ENCODE data around the gene CDK6. TPM values are rescaled to one million over a fixed set of nuclear protein-coding genes. Genes with fewer than 3 reads are reported as not detected.
"Not testable (repeated sequence)": the region's sequence is repeated elsewhere in the genome, so short reads cannot be mapped to it uniquely, and the experiment has no call there.

CDK6 gene
- total RNA-seq, 2 experiments from 2014 or later, result 229 to 236 TPM

GRCh38 chr7:92773808-92774207, 62.6 kb downstream of the CDK6 start:
- ChIA-PET POLR2A (no interaction called here), CTCF (no interaction called here)

- CTCF ChIA-PET, result interaction anchor here (0.6 kb wide), 1 partner anchor 42 kb away, joined by 3 read pairs; no protein-coding TSS in a partner anchor
- POLR2A ChIA-PET, result no interaction called here
These were observed 66.5 kb downstream of the CDK6 start for GRCh38 chr7:92769844-92770243.

- ChIA-PET CTCF (interaction anchor here (0.6 kb wide), 1 partner anchor 43 kb away, joined by 3 read pairs; no protein-coding TSS in a partner anchor), POLR2A (interaction anchor here (0.5 to 0.6 kb wide), 2 partner anchors 64 to 191 kb away, joined by 3 to 4 read pairs; no protein-coding TSS in a partner anchor)
These were observed 67.0 kb downstream of the CDK6 start for GRCh38 chr7:92769394-92769699.

DNA sequence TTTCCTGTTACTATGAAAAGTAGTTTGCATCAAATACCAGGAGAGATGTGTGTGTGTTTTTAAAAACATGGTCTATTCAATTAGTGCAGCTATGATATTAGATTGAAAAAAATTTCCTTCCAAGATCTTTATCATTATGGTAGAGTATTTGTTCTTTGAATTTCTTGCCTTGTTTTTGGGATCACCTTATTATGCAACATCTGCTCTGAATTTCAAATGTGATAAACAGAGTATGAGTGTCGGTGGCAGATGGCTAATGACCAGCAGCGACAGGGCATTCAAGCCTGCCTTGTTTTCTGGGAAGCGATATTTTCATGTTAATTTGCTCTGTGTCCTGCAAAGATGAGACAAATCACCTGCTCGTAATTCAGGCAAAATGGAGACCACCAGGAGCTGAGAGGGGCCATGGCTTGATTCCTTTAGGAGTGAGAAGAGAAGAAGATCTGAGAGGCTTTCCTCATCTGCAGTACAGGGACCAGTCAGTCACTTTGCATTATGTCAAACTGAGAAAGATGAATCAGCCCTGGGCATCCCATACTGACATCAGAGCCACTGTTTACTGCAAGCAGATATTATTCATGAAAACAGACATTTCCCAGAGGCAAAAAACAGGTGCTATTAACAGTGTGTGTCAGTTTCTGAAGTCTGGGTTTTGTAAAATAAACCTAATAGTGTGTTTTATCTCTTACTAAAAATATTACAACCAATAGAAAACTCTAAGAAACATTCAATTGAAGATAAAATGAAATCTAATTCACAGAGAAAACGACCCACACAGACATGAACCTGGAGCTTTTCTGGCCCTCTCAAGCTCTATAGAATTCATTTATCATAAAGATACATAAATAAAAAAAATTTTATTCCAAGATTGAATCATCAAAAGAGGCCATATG, 67.6 kb downstream of the CDK6 start:
- ChIA-PET POLR2A (interaction anchor here (0.5 to 1.3 kb wide), 3 partner anchors 38 to 190 kb away, joined by 3 to 4 read pairs (median 3); no protein-coding TSS in a partner anchor), CTCF (interaction anchor here (0.6 kb wide), 1 partner anchor 43 kb away, joined by 3 read pairs; no protein-coding TSS in a partner anchor)

DNA sequence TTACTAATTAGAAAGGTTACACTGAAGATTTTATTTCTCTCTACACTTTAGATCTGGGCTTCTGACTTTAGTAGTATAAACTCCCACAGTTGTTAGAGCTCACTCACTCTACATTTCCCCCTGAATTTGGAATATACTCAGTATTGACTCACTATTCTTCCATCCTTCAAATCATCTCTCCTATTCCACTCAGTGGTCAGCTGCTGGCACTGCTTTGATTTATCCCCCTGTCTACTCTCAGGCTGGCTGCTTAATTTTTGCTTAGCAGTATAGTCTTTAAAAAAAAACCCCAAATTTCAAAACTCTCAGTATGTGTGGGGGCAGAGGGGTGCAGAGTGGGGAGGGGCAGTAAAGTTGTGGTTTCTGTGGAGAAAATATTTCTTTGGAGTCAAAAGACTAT, 68.9 kb downstream of the CDK6 start:
- ChIA-PET POLR2A (no interaction called here), CTCF (interaction anchor here (0.7 to 1.1 kb wide), 2 partner anchors 24 to 66 kb away, joined by 3 read pairs; no protein-coding TSS in a partner anchor)

GRCh38 chr7:92766461-92767003, 69.8 kb downstream of the CDK6 start:
- POLR2A ChIA-PET, result interaction anchor here (0.6 kb wide), 3 partner anchors 57 to 237 kb away, joined by 3 to 6 read pairs (median 3); no protein-coding TSS in a partner anchor
- CTCF ChIA-PET, result interaction anchor here (1.1 kb wide), 1 partner anchor 67 kb away, joined by 3 read pairs; no protein-coding TSS in a partner anchor

GRCh38 chr7:92765725-92766124, 70.6 kb downstream of the CDK6 start:
- ChIA-PET CTCF (interaction anchor here (1.2 kb wide), 1 partner anchor 67 kb away, joined by 3 read pairs; no protein-coding TSS in a partner anchor), POLR2A (interaction anchor here (0.6 kb wide), 1 partner anchor 133 kb away, joined by 3 read pairs; no protein-coding TSS in a partner anchor)

- POLR2A ChIA-PET, result no interaction called here
- CTCF ChIA-PET, result interaction anchor here (0.7 kb wide), 1 partner anchor 38 kb away, joined by 4 read pairs; no protein-coding TSS in a partner anchor
These were observed 72.5 kb downstream of the CDK6 start for GRCh38 chr7:92763636-92764423.

GRCh38 chr7:92762851-92763250, 73.5 kb downstream of the CDK6 start:
- POLR2A ChIA-PET, result no interaction called here
- CTCF ChIA-PET, result no interaction called here

DNA sequence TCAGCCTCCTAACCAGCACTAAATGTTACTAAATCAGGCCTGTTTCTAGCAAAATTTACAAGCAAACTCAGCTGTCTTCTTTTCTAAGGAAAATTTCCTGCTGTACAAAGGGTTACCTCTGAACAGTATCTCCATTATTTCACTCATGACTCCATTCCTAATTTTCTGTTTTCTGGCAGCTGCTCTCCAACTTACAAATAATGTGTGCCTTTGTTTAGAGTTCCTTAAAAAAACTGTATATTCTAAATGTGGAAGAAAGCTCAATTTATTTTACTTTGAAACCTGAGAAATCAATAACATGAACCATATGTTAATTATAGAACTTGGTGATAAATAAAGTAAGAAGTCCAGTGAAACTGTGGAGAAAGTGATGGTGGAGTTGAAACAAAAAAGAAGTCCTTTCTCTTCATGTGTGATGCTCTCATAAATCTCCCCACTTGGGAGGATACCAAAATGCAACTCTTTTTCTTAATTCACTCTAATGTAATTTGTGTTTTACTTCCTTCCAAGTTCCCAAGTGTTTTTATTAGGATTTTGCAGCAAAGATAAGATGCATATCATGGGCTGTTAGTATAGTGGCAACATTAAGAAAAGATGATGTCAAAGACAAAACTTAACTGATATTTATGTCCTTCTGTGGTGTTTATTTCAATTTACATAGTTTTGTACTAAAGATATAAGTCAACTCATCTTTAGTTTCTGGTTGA, 74.8 kb downstream of the CDK6 start:
- ChIA-PET POLR2A (no interaction called here), CTCF (no interaction called here)

DNA sequence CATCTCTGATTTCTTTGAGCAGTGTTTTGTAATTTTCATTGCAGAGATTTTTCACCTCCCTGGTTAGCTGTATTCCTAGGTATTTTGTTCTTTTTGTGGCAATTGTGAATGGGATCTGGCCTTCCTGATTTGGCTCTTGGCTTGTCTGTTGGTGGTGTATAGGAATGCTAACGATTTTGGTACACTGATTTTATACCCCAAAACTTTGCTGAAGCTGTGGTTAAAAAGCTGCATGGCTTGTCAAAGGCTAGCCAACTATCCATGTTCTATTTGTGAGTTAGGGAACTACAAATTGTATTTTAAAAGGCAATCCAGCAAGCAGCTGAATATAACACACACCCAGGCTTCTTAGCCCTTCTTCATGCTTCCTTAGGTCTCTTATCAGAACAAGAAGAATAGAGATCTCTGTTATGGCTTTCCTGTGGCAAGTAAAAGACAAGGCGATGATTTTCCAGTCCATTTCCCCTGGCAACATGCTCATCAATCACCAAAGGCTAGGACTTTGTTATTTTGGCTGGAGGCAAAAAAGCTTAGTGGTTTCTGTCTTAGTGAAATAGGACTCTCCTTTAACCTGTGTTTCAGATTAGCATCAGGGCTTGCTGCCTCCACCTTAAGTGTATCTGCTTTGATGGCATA, 77.5 kb downstream of the CDK6 start:
- ChIA-PET CTCF (no interaction called here), POLR2A (no interaction called here)

- CTCF ChIA-PET, result not testable (repeated sequence)
These were observed 79.0 kb downstream of the CDK6 start for GRCh38 chr7:92757311-92757910.

GRCh38 chr7:92755680-92756079, 80.7 kb downstream of the CDK6 start:
- ChIA-PET POLR2A (no interaction called here), CTCF (no interaction called here)

More at GRCh38 chr7:92757311-92757910, 79.0 kb downstream of the CDK6 start:
- POLR2A ChIA-PET, result not testable (repeated sequence)

GRCh38 chr7:92754919-92755581, 81.3 kb downstream of the CDK6 start:
- POLR2A ChIA-PET, result no interaction called here
- CTCF ChIA-PET, result no interaction called here

DNA sequence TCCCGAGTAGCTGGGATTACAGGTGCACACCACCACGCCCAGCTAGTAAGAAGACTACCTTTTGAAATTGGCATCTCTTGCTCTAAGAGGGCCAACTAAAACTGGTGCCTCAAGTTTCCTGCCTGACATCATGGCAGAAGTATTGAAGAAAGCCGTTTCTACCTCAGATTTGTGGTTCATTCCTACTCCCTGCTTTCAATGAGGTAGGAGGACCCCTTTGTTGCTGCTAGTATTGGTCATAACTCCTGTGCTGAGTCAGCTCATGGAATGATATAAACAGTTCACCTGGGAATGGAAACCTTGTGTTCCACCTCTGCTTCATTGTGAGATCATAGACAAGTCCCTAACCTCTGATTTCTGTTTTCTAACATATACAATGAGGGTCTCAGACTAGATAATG, 82.8 kb downstream of the CDK6 start:
- CTCF ChIA-PET, result no interaction called here
- POLR2A ChIA-PET, result no interaction called here

GRCh38 chr7:92751902-92752901, 84.2 kb downstream of the CDK6 start:
- POLR2A ChIA-PET, result no interaction called here
- CTCF ChIA-PET, result no interaction called here

DNA sequence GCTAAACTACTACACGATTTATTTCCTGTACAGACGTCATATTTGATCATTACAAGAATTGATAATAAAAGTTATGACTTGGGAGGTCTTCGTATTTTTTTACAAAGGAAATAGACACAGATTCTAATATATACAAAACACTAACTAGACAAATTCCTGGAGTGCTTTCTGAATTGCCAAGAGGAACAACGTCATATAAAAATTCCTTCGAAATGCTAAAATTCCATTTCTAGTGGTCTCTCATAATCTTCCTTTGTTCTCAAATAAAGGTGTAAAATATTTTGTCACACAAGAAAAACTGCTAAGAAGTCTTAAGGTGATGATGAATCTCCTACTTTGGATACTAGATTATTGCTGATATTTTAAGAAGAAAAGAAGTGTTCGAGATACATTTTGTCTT, 85.4 kb downstream of the CDK6 start:
- ChIA-PET POLR2A (no interaction called here), CTCF (no interaction called here)

All from activated CD8-positive, alpha-beta memory T cell treated with anti-CD3 and anti-CD28 coated beads for 36 hours (primary cell).